WTC11 (cell line): ENCODE results near the gene SLC6A5. TPM values are rescaled to one million over a fixed set of nuclear protein-coding genes. Genes with fewer than 3 reads are reported as not detected.

ENCODE experiments used
- ATAC-seq: fragments of 200-7000 bp; cut with Tn5 transposase; 2 replicates; pipeline ENCODE4 v1.10.0; 2021; ENCODE audit warnings: mild to moderate bottlenecking, moderate library complexity
- CTCF ChIA-PET: fragments of 300-600 bp; sonication (Branson Sonifier 250); formaldehyde crosslinking; loops from one replicate; lab custom pipeline; 2021; ENCODE audit warnings: antibody characterized with exemption; lab: Charles Lee
- POLR2A ChIA-PET: fragments of 350-600 bp; sonication (Branson Sonifier 250); formaldehyde crosslinking; loops from one replicate; lab custom pipeline; 2021; ENCODE audit warnings: antibody characterized with exemption; lab: Charles Lee
- DNase-seq: peaks from one replicate; pipeline ENCODE4 v3.0.0; 2021; ENCODE audit warnings: low spot score
- H3K27ac Mint-ChIP-seq: 2 replicates; pipeline ENCODE4 v1.8.0; 2021; ENCODE audit warnings: mixed read lengths
- H3K27me3 Mint-ChIP-seq: 2 replicates; pipeline ENCODE4 v1.8.0; 2021; ENCODE audit warnings: low read depth, mild to moderate bottlenecking, moderate library complexity, mixed read lengths
- H3K36me3 Mint-ChIP-seq: 2 replicates; pipeline ENCODE4 v1.8.0; 2021; ENCODE audit warnings: mixed read lengths
- H3K4me1 Mint-ChIP-seq: 2 replicates; pipeline ENCODE4 v1.8.0; 2022; ENCODE audit warnings: mixed read lengths
- H3K4me3 Mint-ChIP-seq: 2 replicates; pipeline ENCODE4 v1.8.0; 2021; ENCODE audit warnings: mild to moderate bottlenecking, moderate library complexity, mixed read lengths
- H3K9me3 Mint-ChIP-seq: 2 replicates; pipeline ENCODE4 v1.8.0; 2021; ENCODE audit warnings: mixed read lengths
- AR ChIP-seq: fragments of 250-450 bp; sonication (Bioruptor Pico); IDR thresholded peaks from 2 replicates; pipeline ENCODE4 v1.9.0; 2021; ENCODE audit warnings: mild to moderate bottlenecking
- ATF3 ChIP-seq: sonication (generic); formaldehyde crosslinking; conservative IDR thresholded peaks from 2 replicates; pipeline ENCODE4 v1.8.1; 2022; ENCODE audit warnings: mild to moderate bottlenecking, missing genetic modification reagents
- CTCF ChIP-seq: fragments of 200-600 bp; IDR thresholded peaks from 2 replicates; pipeline ENCODE4 v1.8.0; 2022; ENCODE audit warnings: antibody characterized with exemption
- E2F4 ChIP-seq: sonication (generic); formaldehyde crosslinking; IDR thresholded peaks from 2 replicates; pipeline ENCODE4 v1.8.1; 2022; ENCODE audit warnings: low read depth, mild to moderate bottlenecking, moderate library complexity, missing genetic modification reagents, borderline replicate concordance
- JAZF1 ChIP-seq: fragments of 250-450 bp; sonication (Bioruptor Pico); IDR thresholded peaks from 2 replicates; pipeline ENCODE4 v1.9.0; 2021; ENCODE audit warnings: moderate library complexity, mild to moderate bottlenecking, inconsistent platforms
- MAX ChIP-seq: sonication (generic); formaldehyde crosslinking; IDR thresholded peaks from 2 replicates; pipeline ENCODE4 v1.8.0; 2022; ENCODE audit warnings: mild to moderate bottlenecking, missing genetic modification reagents
- OVOL2 ChIP-seq: fragments of 250-450 bp; sonication (Bioruptor Pico); IDR thresholded peaks from 2 replicates; pipeline ENCODE4 v1.9.0; 2021; ENCODE audit warnings: mild to moderate bottlenecking, borderline replicate concordance
- PRDM15 ChIP-seq: sonication (generic); formaldehyde crosslinking; IDR thresholded peaks from 2 replicates; pipeline ENCODE4 v1.8.0; 2022; ENCODE audit warnings: missing genetic modification reagents
- RORB ChIP-seq: fragments of 250-450 bp; sonication (Bioruptor Pico); IDR thresholded peaks from 2 replicates; pipeline ENCODE4 v1.9.0; 2021; ENCODE audit warnings: mild to moderate bottlenecking
- SMAD3 ChIP-seq: sonication (generic); formaldehyde crosslinking; IDR thresholded peaks from 2 replicates; pipeline ENCODE4 v1.8.0; 2022; ENCODE audit warnings: missing genetic modification reagents, mild to moderate bottlenecking, borderline replicate concordance
- STAT6 ChIP-seq: sonication (generic); formaldehyde crosslinking; conservative IDR thresholded peaks from 2 replicates; pipeline ENCODE4 v1.8.1; 2023; ENCODE audit warnings: mild to moderate bottlenecking, low read depth, missing genetic modification reagents, moderate library complexity
- ZBTB21 ChIP-seq: sonication (generic); formaldehyde crosslinking; IDR thresholded peaks from 2 replicates; pipeline ENCODE4 v1.8.1; 2023; ENCODE audit warnings: mild to moderate bottlenecking, missing genetic modification reagents, borderline replicate concordance
- ZNF671 ChIP-seq: fragments of 250-450 bp; sonication (Bioruptor Pico); IDR thresholded peaks from 2 replicates; pipeline ENCODE4 v1.8.0; 2021; ENCODE audit warnings: mild to moderate bottlenecking
- total RNA-seq: library from RNA; stranded (reverse); gene quantifications from 3 replicates; pipeline ENCODE4 v1.2.3, GENCODE V29; 2021

SLC6A5 gene
- total RNA-seq, 1 experiment from 2014 or later, result not detected

GRCh38 chr11:20647976-20648565 lies 48.7 kb downstream of the SLC6A5 start:
- Mint-ChIP-seq H3K27ac (no peak overlapping the region), H3K36me3 (no peaks in the 10 kb centered on the region), H3K9me3 (no peaks in the 10 kb centered on the region), H3K27me3 (no peaks in the 10 kb centered on the region; the same call in 1 of the 2 replicates), H3K4me3 (no peak overlapping the region), H3K4me1 (peaks cover 5% of the 10 kb centered on the region)
- TF ChIP-seq RORB, result no peak
- peak; percentile 87 for TF ChIP-seq CTCF
- peak; percentile 53 for DNase-seq
- peak; percentile 78 for ATAC-seq
- ChIA-PET CTCF (interaction anchor here (0.7 to 1.5 kb wide), 4 partner anchors 9 to 65 kb away, joined by 3 to 7 read pairs (median 4); no protein-coding TSS in a partner anchor), POLR2A (no interaction called here)

GRCh38 chr11:20652150-20652806 lies 52.9 kb downstream of the SLC6A5 start:
- Mint-ChIP-seq H3K9me3 (no peaks in the 10 kb centered on the region), H3K4me3 (no peak overlapping the region), H3K27me3 (no peaks in the 10 kb centered on the region; the same call in 1 of the 2 replicates), H3K36me3 (no peaks in the 10 kb centered on the region), H3K27ac (no peak overlapping the region), H3K4me1 (peaks cover 9% of the 10 kb centered on the region)
- ATAC-seq (no peak), DNase-seq (no peak)
- CTCF ChIA-PET, result interaction anchor here (1.2 to 1.3 kb wide), 2 partner anchors 19 to 103 kb away, joined by 3 to 7 read pairs; no protein-coding TSS in a partner anchor
- TF ChIP-seq STAT6, result no peak
- TF ChIP-seq ZNF671, result no peak
- TF ChIP-seq SMAD3 (CRISPR knock-in tag), result no peak
- POLR2A ChIA-PET, result no interaction called here

- no peak overlapping the region for H3K4me3 Mint-ChIP-seq
- peaks cover 24% of the 10 kb centered on the region for H3K4me1 Mint-ChIP-seq
- CTCF ChIA-PET, result interaction anchor here (0.8 to 4.4 kb wide), 3 partner anchors 17 to 858 kb away, joined by 4 to 33 read pairs (median 5); partner anchors contain the start of gene NELL1
- DNase-seq (no peak), ATAC-seq (no peak)
- no peaks in the 10 kb centered on the region for H3K36me3 Mint-ChIP-seq
- H3K27me3 Mint-ChIP-seq, result no peaks in the 10 kb centered on the region; the same call in 1 of the 2 replicates
- no peaks in the 10 kb centered on the region for H3K9me3 Mint-ChIP-seq
- POLR2A ChIA-PET, result no interaction called here
- no peak overlapping the region for H3K27ac Mint-ChIP-seq
- TF ChIP-seq AR (CRISPR knock-in tag) (no peak), E2F4 (CRISPR knock-in tag) (no peak), MAX (CRISPR knock-in tag) (no peak), JAZF1 (CRISPR knock-in tag) (no peak), OVOL2 (CRISPR knock-in tag) (no peak), STAT6 (no peak), ZBTB21 (CRISPR knock-in tag) (no peak), PRDM15 (CRISPR knock-in tag) (no peak), ATF3 (CRISPR knock-in tag) (no peak)
These were observed 54.6 kb downstream of the SLC6A5 start for GRCh38 chr11:20654038-20654437.
